ENCODE data around the gene TTC3. TPM values are rescaled to one million over a fixed set of nuclear protein-coding genes. Genes with fewer than 3 reads are reported as not detected.
A peak's percentile ranks its signal among the peaks of the same experiment; 100 is the strongest.

The TTC3 gene
- total and polyA plus RNA-seq, 2 of the 13 experiments (the other 11 are each of a cell fraction or from before 2014, with no cell fraction given): 55.7 to 108 TPM

DNA sequence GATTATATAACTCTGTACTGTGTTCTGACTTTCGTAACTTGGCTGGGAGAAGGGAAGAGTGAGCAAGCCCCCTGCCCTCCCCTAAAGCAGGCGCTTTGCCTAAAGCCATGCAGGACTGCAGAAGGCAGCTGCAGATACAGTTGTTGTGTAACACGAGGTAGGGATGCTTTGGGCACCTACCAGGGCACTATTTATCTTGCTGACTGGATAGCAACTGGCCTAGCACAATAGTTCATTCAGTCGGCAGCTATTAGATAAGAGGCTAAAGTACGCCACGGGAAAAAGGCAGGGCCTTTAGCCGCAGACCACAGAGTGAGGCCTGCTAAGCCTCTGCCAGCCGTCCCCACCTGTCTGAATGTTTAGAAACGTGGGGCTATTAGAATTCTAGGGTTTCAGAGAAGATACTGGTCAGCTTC, 80.9 kb downstream of the TTC3 start (continued):
- TF ChIP-seq, protein P1, sequence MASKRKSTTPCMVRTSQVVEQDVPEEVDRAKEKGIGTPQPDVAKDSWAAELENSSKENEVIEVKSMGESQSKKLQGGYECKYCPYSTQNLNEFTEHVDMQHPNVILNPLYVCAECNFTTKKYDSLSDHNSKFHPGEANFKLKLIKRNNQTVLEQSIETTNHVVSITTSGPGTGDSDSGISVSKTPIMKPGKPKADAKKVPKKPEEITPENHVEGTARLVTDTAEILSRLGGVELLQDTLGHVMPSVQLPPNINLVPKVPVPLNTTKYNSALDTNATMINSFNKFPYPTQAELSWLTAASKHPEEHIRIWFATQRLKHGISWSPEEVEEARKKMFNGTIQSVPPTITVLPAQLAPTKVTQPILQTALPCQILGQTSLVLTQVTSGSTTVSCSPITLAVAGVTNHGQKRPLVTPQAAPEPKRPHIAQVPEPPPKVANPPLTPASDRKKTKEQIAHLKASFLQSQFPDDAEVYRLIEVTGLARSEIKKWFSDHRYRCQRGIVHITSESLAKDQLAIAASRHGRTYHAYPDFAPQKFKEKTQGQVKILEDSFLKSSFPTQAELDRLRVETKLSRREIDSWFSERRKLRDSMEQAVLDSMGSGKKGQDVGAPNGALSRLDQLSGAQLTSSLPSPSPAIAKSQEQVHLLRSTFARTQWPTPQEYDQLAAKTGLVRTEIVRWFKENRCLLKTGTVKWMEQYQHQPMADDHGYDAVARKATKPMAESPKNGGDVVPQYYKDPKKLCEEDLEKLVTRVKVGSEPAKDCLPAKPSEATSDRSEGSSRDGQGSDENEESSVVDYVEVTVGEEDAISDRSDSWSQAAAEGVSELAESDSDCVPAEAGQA (IDR thresholded peaks at IDR 0.05; ENCODE audit: low read depth): peak; percentile 70; the same call in 1 of the 2 replicates
- TF ChIP-seq, protein P1 (CRISPR knock-in tag; IDR thresholded peaks at IDR 0.05; ENCODE audit: borderline replicate concordance): no peak
- TF ChIP-seq, protein P2, sequence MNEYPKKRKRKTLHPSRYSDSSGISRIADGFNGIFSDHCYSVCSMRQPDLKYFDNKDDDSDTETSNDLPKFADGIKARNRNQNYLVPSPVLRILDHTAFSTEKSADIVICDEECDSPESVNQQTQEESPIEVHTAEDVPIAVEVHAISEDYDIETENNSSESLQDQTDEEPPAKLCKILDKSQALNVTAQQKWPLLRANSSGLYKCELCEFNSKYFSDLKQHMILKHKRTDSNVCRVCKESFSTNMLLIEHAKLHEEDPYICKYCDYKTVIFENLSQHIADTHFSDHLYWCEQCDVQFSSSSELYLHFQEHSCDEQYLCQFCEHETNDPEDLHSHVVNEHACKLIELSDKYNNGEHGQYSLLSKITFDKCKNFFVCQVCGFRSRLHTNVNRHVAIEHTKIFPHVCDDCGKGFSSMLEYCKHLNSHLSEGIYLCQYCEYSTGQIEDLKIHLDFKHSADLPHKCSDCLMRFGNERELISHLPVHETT (CRISPR knock-in tag; conservative IDR thresholded peaks at IDR 0.05): peak; percentile 53; the same call in 1 of the 2 replicates
- TF ChIP-seq, protein P3, sequence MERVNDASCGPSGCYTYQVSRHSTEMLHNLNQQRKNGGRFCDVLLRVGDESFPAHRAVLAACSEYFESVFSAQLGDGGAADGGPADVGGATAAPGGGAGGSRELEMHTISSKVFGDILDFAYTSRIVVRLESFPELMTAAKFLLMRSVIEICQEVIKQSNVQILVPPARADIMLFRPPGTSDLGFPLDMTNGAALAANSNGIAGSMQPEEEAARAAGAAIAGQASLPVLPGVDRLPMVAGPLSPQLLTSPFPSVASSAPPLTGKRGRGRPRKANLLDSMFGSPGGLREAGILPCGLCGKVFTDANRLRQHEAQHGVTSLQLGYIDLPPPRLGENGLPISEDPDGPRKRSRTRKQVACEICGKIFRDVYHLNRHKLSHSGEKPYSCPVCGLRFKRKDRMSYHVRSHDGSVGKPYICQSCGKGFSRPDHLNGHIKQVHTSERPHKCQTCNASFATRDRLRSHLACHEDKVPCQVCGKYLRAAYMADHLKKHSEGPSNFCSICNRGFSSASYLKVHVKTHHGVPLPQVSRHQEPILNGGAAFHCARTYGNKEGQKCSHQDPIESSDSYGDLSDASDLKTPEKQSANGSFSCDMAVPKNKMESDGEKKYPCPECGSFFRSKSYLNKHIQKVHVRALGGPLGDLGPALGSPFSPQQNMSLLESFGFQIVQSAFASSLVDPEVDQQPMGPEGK (CRISPR knock-in tag; IDR thresholded peaks at IDR 0.05): peak; percentile 96
- TF ChIP-seq, protein P4, sequence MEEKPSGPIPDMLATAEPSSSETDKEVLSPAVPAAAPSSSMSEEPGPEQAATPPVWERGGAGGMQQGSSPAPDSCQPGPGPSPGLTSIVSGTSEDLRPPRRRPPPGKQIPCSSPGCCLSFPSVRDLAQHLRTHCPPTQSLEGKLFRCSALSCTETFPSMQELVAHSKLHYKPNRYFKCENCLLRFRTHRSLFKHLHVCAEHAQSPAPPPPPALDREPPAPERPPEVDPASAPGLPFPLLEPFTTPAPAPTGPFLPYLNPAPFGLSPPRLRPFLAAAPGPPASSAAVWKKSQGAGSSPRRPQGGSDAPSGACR (CRISPR knock-in tag; IDR thresholded peaks at IDR 0.05): no peak; the same call in 1 of the 2 replicates
- TF ChIP-seq ZNF34 (CRISPR knock-in tag; IDR thresholded peaks at IDR 0.05; ENCODE audit: borderline replicate concordance) (no peak), ISL2 (CRISPR knock-in tag; IDR thresholded peaks at IDR 0.05) (peak; percentile 84), GFI1 (CRISPR knock-in tag; IDR thresholded peaks at IDR 0.05; ENCODE audit: borderline replicate concordance) (peak; percentile 73), AGO1 (IDR thresholded peaks at IDR 0.05; ENCODE audit: low read depth, low read length, poor library complexity, severe bottlenecking) (no peak), ZNF567 (CRISPR knock-in tag; IDR thresholded peaks at IDR 0.05; ENCODE audit: borderline replicate concordance) (no peak)
- TF ChIP-seq, protein P5, sequence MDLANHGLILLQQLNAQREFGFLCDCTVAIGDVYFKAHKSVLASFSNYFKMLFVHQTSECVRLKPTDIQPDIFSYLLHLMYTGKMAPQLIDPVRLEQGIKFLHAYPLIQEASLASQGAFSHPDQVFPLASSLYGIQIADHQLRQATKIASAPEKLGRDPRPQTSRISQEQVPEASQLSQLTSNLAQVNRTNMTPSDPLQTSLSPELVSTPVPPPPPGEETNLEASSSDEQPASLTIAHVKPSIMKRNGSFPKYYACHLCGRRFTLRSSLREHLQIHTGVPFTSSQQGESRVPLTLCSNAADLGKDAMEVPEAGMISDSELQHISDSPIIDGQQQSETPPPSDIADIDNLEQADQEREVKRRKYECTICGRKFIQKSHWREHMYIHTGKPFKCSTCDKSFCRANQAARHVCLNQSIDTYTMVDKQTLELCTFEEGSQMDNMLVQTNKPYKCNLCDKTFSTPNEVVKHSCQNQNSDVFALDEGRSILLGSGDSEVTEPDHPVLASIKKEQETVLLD (CRISPR knock-in tag; IDR thresholded peaks at IDR 0.05; ENCODE audit: low read depth): no peak
- TF ChIP-seq, protein P6, sequence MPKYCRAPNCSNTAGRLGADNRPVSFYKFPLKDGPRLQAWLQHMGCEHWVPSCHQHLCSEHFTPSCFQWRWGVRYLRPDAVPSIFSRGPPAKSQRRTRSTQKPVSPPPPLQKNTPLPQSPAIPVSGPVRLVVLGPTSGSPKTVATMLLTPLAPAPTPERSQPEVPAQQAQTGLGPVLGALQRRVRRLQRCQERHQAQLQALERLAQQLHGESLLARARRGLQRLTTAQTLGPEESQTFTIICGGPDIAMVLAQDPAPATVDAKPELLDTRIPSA (CRISPR knock-in tag; IDR thresholded peaks at IDR 0.05; ENCODE audit: borderline replicate concordance): no peak

Data from HepG2 (cell line).